Measurements from ENCODE around the gene SMIM9. TPM values are rescaled to one million over a fixed set of nuclear protein-coding genes. Genes with fewer than 3 reads are reported as not detected.

SMIM9 gene
- total RNA-seq, 1 experiment from 2014 or later: not detected

DNA sequence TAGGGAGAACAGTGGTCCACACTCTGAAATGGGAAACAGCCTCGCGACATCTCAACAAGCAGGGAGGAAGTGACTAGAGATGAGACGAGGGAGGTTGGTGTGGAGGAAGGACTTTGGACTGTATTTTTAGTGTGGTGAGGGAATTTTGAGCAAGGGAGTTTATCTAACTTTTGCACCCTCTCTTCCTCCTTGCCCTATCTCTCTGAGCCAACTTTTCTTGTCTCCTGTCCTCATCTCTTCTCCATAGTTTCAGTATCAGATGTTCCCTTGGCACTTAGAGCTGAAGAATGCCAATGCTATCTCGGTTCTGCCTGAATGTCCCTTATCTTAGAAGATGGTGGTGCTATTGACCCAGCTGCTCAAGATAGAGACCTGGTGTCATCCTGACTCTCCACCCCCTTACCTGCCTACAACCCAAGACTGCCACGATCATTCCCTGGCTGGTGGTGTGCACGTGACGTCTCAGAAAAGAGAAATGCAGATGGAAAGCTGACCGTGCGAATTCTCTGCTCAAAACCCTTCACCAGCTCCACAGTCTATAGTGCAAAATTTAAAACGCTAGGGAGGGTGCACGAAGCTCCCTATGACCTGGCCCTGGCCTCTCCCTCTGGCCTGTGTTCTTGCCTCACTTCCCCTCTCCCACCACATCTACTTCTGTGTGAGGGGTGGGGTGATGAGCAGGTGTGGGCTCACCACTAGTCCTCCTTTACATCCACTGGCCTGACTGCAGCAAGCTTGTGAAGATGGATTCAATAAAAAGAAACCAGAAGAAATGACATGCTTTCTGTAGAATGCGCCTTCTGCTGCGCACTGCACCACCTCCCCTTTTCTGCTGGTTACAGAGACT, 50.1 kb downstream of the SMIM9 start:
- H3K27me3 ChIP-seq (ENCODE audit: insufficient read depth, low read length): no peaks in the 10 kb centered on the region
- H2AFZ ChIP-seq (ENCODE audit: low read depth, low read length, poor library complexity, severe bottlenecking): no peak overlapping the region
- H3K4me2 ChIP-seq (ENCODE audit: low read length): no peak overlapping the region
- no peaks in the 10 kb centered on the region for H3K9me3 ChIP-seq (ENCODE audit: control insufficient read depth in 1 of 2, insufficient read depth in 1 of 2, low read depth in 1 of 2, low read length in 2 of 2)
- TF ChIP-seq EZH2phosphoT487 (IDR thresholded peaks at IDR 0.05; ENCODE audit: borderline replicate concordance): no peak
- no peak for TF ChIP-seq JUND (IDR thresholded peaks at IDR 0.05)
- TF ChIP-seq ZFX (IDR thresholded peaks at IDR 0.05): no peak
- TF ChIP-seq SIN3A (IDR thresholded peaks at IDR 0.05; ENCODE audit: low read depth): no peak
- no peak for TF ChIP-seq SRF (IDR thresholded peaks at IDR 0.05; ENCODE audit: low read depth)
- no peak for TF ChIP-seq TCF7L2 (IDR thresholded peaks at IDR 0.05; ENCODE audit: borderline replicate concordance, extremely low read depth, insufficient read depth, insufficient read length)
- TF ChIP-seq ELF1 (IDR thresholded peaks at IDR 0.05; ENCODE audit: borderline replicate concordance, low read depth): no peak
- no peak for TF ChIP-seq ZNF274 (IDR thresholded peaks at IDR 0.05; ENCODE audit: low read depth, low read length)
- DNase-seq (ENCODE audit: low read depth, low spot score): no peak
- BruUV-seq (replicated peaks): no TSS peak
- H3K79me2 ChIP-seq (ENCODE audit: insufficient read depth, low read length): no peaks in the 10 kb centered on the region
- H3K27ac ChIP-seq (ENCODE audit: low read depth, low read length): no peak overlapping the region
- no peaks in the 10 kb centered on the region for H4K20me1 ChIP-seq (ENCODE audit: insufficient read depth)
- no peaks in the 10 kb centered on the region for H3K36me3 ChIP-seq (ENCODE audit: control insufficient read depth in 1 of 2, insufficient read depth in 2 of 2, low read length in 2 of 2)
- RAD21 ChIA-PET (ENCODE audit: low non-redundant PET in 1 of 2, low total read pairs in 2 of 2, uncharacterized antibody in 2 of 2, unreplicated experiment in 2 of 2): no interaction called here
- ATAC-seq: no peak
- POLR2A ChIA-PET: no interaction called here
- no peak overlapping the region for H3K4me3 ChIP-seq (replicated peaks in 1 of 2; ENCODE audit: low read depth in 1 of 2, low read length in 2 of 2)
- H3K4me1 ChIP-seq (ENCODE audit: control insufficient read depth in 1 of 2, insufficient read depth in 2 of 2, low read length in 2 of 2): no peaks in the 10 kb centered on the region
- CTCF ChIA-PET: no interaction called here
- intact Hi-C loops (cut with micrococcal nuclease): no loop called here
- H3K9me2 ChIP-seq (ENCODE audit: insufficient read depth): no peaks in the 10 kb centered on the region
- no peak overlapping the region for H3K9ac ChIP-seq (ENCODE audit: low read length)

GRCh38 chrX:154780968-154781367, 53.5 kb downstream of the SMIM9 start:
- Histone ChIP-seq H4K20me1 (ENCODE audit: insufficient read depth) (no peaks in the 10 kb centered on the region), H3K4me1 (ENCODE audit: control insufficient read depth in 1 of 2, insufficient read depth in 2 of 2, low read length in 2 of 2) (no peaks in the 10 kb centered on the region), H3K4me3 (replicated peaks in 1 of 2; ENCODE audit: low read depth in 1 of 2, low read length in 2 of 2) (no peak overlapping the region), H3K9ac (ENCODE audit: low read length) (no peak overlapping the region), H3K27ac (ENCODE audit: low read depth, low read length) (no peak overlapping the region), H3K9me3 (ENCODE audit: control insufficient read depth in 1 of 2, insufficient read depth in 1 of 2, low read depth in 1 of 2, low read length in 2 of 2) (no peaks in the 10 kb centered on the region), H3K27me3 (ENCODE audit: insufficient read depth, low read length) (no peaks in the 10 kb centered on the region), H3K4me2 (ENCODE audit: low read length) (no peak overlapping the region), H3K79me2 (ENCODE audit: insufficient read depth, low read length) (no peaks in the 10 kb centered on the region), H3K9me2 (ENCODE audit: insufficient read depth) (no peaks in the 10 kb centered on the region), H2AFZ (ENCODE audit: low read depth, low read length, poor library complexity, severe bottlenecking) (no peak overlapping the region), H3K36me3 (ENCODE audit: control insufficient read depth in 1 of 2, insufficient read depth in 2 of 2, low read length in 2 of 2) (peaks cover 0 to 11% of the 10 kb centered on the region in 2 experiments; a peak in 1 of 4 replicates)
- POLR2A ChIA-PET: interaction anchor here (1.3 kb wide), 1 partner anchor 9 kb away, joined by 3 read pairs; no protein-coding TSS in a partner anchor
- CTCF ChIA-PET: no interaction called here
- RAD21 ChIA-PET (ENCODE audit: low non-redundant PET in 1 of 2, low total read pairs in 2 of 2, uncharacterized antibody in 2 of 2, unreplicated experiment in 2 of 2): no interaction called here
- no TSS peak for BruUV-seq (replicated peaks)
- ATAC-seq (no peak), DNase-seq (ENCODE audit: low read depth, low spot score) (no peak)
- intact Hi-C loops (cut with micrococcal nuclease): no loop called here
- TF ChIP-seq ZBTB33 (IDR thresholded peaks at IDR 0.05; ENCODE audit: extremely low read depth, insufficient replicate concordance, low read length) (no peak), REST (IDR thresholded peaks at IDR 0.05; ENCODE audit: low read depth) (no peak), EGR1 (IDR thresholded peaks at IDR 0.05; ENCODE audit: low read depth) (no peak), ZFX (IDR thresholded peaks at IDR 0.05) (no peak), MAX (IDR thresholded peaks at IDR 0.05) (no peak), SP1 (IDR thresholded peaks at IDR 0.05; ENCODE audit: low read depth) (no peak), YY1 (IDR thresholded peaks at IDR 0.05; ENCODE audit: extremely low read depth, insufficient replicate concordance, low read depth, low read length) (no peak)
